ENCODE data around the gene CD44.
A peak's percentile ranks its signal among the peaks of the same experiment; 100 is the strongest.

Gene CD44

DNA sequence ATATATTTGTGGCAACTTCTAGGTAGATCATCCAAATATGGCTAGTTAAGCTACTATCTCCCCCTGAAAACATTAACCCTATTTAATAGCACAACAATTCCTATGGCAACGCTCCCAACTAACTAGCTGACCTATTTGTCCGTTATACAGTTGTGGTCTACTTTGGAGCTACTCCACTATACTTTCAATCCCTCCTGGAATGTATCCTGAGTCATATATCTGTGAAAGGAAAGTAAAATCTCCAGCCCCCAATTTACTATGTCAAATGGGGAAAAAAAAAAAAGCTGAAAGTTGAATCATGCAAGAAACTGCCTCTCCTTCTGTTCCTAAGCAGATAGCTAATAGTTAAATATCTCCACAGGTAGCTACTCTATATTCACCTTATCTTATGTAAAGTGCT, 128.5 kb downstream of the CD44 start:
- no peaks in the 10 kb centered on the region for H3K27me3 Mint-ChIP-seq
- H3K36me3 Mint-ChIP-seq: no peaks in the 10 kb centered on the region
- H3K4me1 Mint-ChIP-seq: peaks cover 22% of the 10 kb centered on the region
- ATAC-seq (ENCODE audit: low read depth): no peak
- no peak overlapping the region for H3K4me3 Mint-ChIP-seq
- no peak for DNase-seq (ENCODE audit: low spot score in 2 of 2)
- no peak overlapping the region for H3K27ac Mint-ChIP-seq
- H3K9me3 Mint-ChIP-seq: no peaks in the 10 kb centered on the region

DNA sequence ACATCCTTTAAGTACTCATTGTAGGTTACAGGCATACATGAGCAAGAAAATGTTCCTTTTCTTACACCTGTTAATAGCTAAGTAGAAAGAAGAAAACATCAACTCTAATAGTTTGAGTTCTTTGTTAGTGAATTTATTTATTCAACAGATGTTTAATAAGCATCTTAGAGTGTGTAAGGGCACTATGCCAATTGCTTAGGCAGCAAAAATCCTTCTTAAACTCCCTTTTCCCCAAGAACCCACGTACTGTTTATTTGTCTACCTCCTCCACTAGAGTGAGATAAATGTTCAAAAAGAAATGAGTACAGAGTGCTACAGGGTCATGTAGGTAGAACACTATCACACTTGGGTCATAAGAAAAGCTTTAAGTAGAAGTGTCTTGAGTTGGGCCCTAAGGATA, 131.4 kb downstream of the CD44 start:
- Mint-ChIP-seq H3K4me1 (peaks cover 22% of the 10 kb centered on the region), H3K9me3 (no peaks in the 10 kb centered on the region), H3K36me3 (no peaks in the 10 kb centered on the region)

DNA sequence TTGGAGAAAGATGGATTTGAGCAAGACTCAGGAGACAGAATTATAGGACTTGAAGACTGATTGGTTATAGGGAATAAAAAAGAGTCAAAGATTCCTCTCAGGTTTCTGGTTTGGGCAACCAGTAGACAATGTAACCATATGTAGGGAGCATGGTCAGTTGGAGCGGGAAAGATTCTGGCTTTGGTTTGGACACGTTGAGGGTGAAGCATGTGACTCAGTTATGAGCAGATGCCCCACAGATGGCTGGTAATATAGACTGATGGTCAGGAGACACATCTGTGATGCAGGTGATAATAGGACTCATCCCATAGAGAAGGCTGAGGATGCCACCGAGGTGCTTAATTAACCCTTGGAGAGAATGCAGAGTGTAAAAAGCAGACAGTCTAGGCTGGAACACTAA, 132.1 kb downstream of the CD44 start:
- DNase-seq (ENCODE audit: low spot score in 2 of 2): no peak
- no peak for ATAC-seq (ENCODE audit: low read depth)
- no peak overlapping the region for H3K4me3 Mint-ChIP-seq
- peaks cover 16% of the 10 kb centered on the region for H3K4me1 Mint-ChIP-seq
- H3K36me3 Mint-ChIP-seq: no peaks in the 10 kb centered on the region
- H3K27me3 Mint-ChIP-seq: no peaks in the 10 kb centered on the region
- H3K9me3 Mint-ChIP-seq: no peaks in the 10 kb centered on the region
- H3K27ac Mint-ChIP-seq: no peak overlapping the region

More for the DNA sequence above, 131.4 kb downstream of the CD44 start:
- ATAC-seq (ENCODE audit: low read depth) (no peak), DNase-seq (ENCODE audit: low spot score in 2 of 2) (no peak)
- Mint-ChIP-seq H3K4me3 (no peak overlapping the region), H3K27ac (no peak overlapping the region), H3K27me3 (no peaks in the 10 kb centered on the region)

DNA sequence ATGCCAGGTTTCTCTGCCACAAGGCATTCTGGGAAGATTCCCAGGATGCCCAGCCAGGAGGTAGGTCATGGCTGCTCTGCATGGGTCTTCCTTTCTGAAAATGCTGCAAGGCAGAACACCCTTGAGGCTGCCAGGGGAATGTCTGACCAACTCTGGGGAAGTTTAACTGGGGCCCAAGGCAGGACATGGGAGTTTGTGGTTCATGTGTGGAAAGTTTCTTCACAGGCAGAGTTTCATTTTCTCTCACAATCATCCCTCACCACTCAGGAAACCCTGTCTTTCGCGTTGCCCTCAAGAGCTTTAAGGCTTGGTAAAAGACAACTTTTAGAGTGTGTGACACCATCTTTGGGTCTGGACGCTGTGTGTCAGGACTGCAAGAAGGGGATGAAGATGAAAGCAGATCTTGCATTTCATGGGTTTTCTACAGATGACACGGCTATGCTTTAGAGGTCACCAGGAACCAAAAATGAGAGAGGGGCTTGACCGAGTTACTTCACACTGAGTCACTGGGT, 133.5 kb downstream of the CD44 start:
- Mint-ChIP-seq H3K36me3 (no peaks in the 10 kb centered on the region), H3K4me1 (peaks cover 13% of the 10 kb centered on the region), H3K27me3 (no peaks in the 10 kb centered on the region), H3K9me3 (no peaks in the 10 kb centered on the region), H3K4me3 (no peak overlapping the region), H3K27ac (no peak overlapping the region)
- ATAC-seq (ENCODE audit: low read depth): peak; percentile 31
- DNase-seq (ENCODE audit: low spot score in 2 of 2): no peak

DNA sequence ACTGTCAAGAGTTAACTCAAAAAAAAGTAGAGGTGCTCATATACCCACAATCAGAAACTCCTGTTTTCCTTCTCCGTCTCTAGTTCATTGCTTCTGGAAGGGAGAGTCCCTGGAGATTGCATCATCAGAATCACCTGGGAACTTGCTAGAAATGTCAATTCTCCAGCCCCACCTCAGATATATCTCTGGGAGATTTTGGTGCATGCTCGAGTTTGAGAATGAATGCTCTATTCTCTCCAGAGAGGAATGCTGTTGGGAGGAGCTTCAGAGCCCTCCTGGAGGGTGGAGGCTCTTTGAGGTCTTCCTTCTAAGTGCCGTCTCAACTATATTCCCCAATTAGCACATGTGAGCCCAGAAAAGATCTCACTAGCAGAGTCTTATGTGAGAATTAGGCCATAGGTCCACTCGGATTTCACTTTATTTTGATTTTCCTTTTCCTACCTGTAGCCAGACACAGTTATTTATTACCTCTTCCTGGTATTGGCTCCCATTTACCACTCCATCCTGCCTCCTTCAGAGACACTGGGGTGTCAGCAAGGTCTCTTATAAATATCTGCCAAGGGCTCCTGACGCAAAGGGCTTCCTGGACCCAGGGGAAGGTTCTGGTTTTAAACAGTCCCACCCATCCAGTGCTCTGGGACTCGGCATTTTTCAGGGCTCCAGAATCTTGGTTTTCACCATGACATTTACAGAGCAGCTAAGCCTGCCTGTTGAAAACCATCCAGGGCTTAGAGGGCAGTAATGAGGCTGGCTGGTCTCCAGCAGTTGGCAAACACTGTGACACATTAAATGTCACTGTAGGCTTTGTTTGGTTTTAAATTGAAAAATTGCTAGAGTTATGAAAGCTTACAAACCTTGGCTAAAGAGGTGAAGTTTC, 136.2 kb downstream of the CD44 start:
- no peak overlapping the region for H3K27ac Mint-ChIP-seq
- DNase-seq (ENCODE audit: low spot score in 2 of 2) (no peak), ATAC-seq (ENCODE audit: low read depth) (no peak)
- H3K4me1 Mint-ChIP-seq: peaks cover 16% of the 10 kb centered on the region
- no peaks in the 10 kb centered on the region for H3K9me3 Mint-ChIP-seq
- H3K4me3 Mint-ChIP-seq: no peak overlapping the region
- no peaks in the 10 kb centered on the region for H3K36me3 Mint-ChIP-seq
- no peaks in the 10 kb centered on the region for H3K27me3 Mint-ChIP-seq

DNA sequence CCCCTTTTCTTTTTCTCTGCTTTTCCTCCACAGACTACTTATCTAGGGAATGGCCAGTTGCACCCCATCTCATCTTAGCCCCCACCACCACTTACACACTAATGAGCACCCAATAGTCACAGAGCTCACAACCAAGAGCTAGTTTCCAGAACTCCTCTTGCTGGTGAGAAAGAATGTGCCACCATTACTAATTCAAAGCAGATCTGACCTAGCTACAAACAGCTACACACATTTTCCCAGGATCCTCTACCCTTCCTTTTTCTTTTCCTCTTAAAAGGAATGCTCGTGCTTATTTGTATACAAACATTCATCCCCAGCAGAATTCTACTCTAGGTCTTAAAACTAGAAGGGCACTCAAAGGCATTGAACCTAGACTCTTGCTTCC, 136.8 kb downstream of the CD44 start:
- ATAC-seq (ENCODE audit: low read depth): no peak
- no peak overlapping the region for H3K27ac Mint-ChIP-seq
- H3K9me3 Mint-ChIP-seq: no peaks in the 10 kb centered on the region
- H3K27me3 Mint-ChIP-seq: no peaks in the 10 kb centered on the region
- no peak overlapping the region for H3K4me3 Mint-ChIP-seq
- no peaks in the 10 kb centered on the region for H3K36me3 Mint-ChIP-seq
- H3K4me1 Mint-ChIP-seq: peaks cover 16% of the 10 kb centered on the region
- DNase-seq (ENCODE audit: low spot score in 2 of 2): no peak

DNA sequence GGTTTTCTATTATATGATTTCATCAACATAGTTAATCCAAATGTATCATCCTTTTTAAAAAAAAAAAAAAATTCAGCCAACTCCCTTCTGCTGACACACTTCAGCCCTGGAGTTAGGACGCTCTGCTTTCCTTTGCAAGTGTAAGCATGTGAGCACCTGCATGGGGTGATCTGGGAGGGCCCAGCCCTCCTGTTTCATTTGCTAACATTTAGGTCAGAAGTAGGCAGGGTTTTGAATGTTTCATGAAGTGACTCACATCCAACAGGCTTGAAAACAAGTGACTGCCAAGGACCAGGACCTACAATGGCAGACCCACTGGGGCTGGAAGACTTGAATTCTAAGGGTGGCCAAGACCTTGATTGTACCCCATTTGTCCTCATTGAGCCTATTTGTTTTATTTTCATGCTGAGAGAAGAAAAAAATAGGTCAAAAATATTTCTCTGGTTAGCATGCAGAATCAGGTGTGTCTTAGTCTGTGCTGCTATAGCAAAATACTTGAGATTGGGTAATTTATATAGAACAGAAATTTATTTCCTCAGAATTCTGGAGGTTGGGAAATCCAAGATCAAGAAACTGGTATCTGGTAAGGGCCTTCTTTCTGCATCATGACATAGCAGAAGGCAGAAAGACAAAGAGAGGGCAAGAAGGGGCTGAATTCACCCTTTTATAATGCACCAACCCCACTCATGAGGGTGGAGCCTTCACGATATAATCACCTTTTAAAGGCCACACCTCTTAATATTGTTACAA, 137.6 kb downstream of the CD44 start:
- H3K4me1 Mint-ChIP-seq: peaks cover 9% of the 10 kb centered on the region
- DNase-seq (ENCODE audit: low spot score in 2 of 2) (no peak), ATAC-seq (ENCODE audit: low read depth) (no peak)
- no peak overlapping the region for H3K4me3 Mint-ChIP-seq
- H3K27me3 Mint-ChIP-seq: no peaks in the 10 kb centered on the region
- H3K9me3 Mint-ChIP-seq: no peaks in the 10 kb centered on the region
- no peaks in the 10 kb centered on the region for H3K36me3 Mint-ChIP-seq
- H3K27ac Mint-ChIP-seq: no peak overlapping the region

DNA sequence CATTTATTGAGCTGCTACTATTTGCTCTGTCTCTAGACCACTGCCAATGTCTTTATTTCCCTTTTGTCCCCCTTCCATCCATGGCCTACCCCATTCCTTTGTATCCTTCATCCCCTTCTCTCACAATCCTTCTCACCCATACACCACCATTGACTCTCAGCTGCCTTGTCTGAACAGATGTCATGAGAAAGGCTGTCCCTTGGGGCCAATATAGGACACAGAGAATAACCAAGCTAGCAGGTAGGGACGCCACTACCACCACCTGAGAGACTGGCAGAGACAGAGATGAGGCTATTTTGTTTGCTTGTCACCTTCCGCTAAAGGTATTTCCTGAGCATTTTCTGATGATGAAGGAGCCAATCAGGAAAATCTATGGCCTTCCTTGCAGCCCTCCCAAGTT, 138.9 kb downstream of the CD44 start:
- H3K9me3 Mint-ChIP-seq: no peaks in the 10 kb centered on the region
- no peaks in the 10 kb centered on the region for H3K36me3 Mint-ChIP-seq
- no peak overlapping the region for H3K4me3 Mint-ChIP-seq
- no peak overlapping the region for H3K27ac Mint-ChIP-seq
- peaks cover 6% of the 10 kb centered on the region for H3K4me1 Mint-ChIP-seq
- peak; percentile 51 for ATAC-seq (ENCODE audit: low read depth)
- no peak for DNase-seq (ENCODE audit: low spot score in 2 of 2)
- no peaks in the 10 kb centered on the region for H3K27me3 Mint-ChIP-seq

DNA sequence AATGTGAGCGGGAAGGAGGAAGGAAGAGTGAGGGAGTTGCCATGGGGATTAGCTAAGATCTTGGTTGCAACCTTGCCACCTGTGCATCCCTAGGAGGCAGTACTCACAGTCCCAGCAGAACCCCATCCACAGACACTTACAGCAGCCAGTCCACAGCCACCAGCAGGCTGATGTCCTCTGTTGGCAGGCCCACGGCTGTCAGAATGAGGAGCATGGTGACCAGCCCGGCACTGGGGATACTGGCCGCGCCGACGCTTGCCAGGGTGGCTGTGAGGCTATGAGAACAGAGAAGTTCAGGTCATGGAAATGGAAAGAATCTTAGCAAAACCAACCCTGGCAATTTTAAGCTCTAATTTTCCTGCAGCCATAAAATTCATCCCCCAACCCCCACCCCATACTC, 141.8 kb downstream of the CD44 start:
- DNase-seq (ENCODE audit: low spot score in 2 of 2) (no peak), ATAC-seq (ENCODE audit: low read depth) (no peak)
- Mint-ChIP-seq H3K27ac (no peak overlapping the region), H3K27me3 (no peaks in the 10 kb centered on the region), H3K36me3 (no peaks in the 10 kb centered on the region), H3K4me3 (no peak overlapping the region), H3K4me1 (peaks cover 6% of the 10 kb centered on the region), H3K9me3 (no peaks in the 10 kb centered on the region)

DNA sequence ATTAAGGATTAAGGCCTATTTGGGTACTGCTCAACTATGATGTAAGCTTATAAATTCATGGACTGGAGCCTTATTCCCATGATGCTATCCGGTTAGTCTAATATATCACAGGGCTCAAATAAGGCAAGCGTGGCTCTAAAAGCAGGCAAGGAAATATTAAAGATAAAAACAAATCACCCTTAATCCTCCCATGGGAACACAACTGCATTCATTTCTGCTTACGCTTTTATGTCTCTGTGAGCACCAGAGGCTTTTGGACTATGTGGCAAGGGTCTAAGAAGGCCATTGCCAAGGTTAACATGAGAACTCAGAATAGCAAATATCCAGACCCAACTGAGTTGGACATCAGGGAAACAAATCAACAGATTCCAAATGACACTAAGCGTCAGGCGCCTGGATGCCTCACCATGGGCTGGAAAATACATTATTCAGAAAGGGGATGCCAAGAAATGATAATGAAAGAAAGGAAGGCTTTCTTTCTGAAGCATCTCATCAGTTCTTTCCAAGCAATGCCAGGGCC, 142.3 kb downstream of the CD44 start:
- Mint-ChIP-seq H3K36me3 (no peaks in the 10 kb centered on the region), H3K27ac (no peak overlapping the region), H3K4me1 (peaks cover 6% of the 10 kb centered on the region), H3K4me3 (no peak overlapping the region), H3K9me3 (no peaks in the 10 kb centered on the region), H3K27me3 (no peaks in the 10 kb centered on the region)
- no peak for DNase-seq (ENCODE audit: low spot score in 2 of 2)
- ATAC-seq (ENCODE audit: low read depth): no peak
